ENCODE data around the gene CCNYL1. TPM values are rescaled to one million over a fixed set of nuclear protein-coding genes. Genes with fewer than 3 reads are reported as not detected.

CCNYL1 gene
- total and polyA plus RNA-seq, 2 donors from 2014 or later: 6.7 to 14.6 TPM

DNA sequence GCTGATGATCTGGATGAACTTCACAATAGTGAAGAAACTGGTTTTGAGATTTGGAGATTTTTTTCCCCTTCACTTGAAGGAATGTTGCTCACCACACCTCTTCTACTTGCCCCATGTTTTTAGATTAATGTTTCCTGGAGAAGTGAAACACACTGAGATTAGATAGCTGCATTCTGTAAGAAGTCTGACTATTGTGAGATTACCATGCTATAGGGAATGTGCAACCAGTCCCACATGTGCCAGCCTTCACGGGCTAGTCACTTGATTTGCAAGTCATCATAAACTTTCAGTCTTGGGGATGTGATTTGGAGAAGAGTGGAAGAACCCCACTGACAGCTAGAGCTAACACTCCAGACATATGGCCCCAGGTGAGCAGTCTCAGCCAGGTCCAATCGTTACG lies 7.4 kb upstream of the CCNYL1 start:
- no peaks in the 10 kb centered on the region for H3K9me3 ChIP-seq (ENCODE audit: control insufficient read depth in 2 of 3, insufficient read depth in 1 of 3, low read length in 3 of 3)
- no peaks in the 10 kb centered on the region for H3K4me1 ChIP-seq (ENCODE audit: control insufficient read depth in 2 of 3, insufficient read depth in 2 of 3, low read depth in 1 of 3, low read length in 3 of 3)
- DNase-seq (no peak), FAIRE-seq (no peak)
- no peaks in the 10 kb centered on the region for H3K27me3 ChIP-seq (ENCODE audit: control insufficient read depth, insufficient read depth, low read length)
- no peaks in the 10 kb centered on the region for H3K36me3 ChIP-seq (ENCODE audit: control insufficient read depth in 2 of 3, insufficient read depth in 3 of 3, low read length in 3 of 3)
- H3K4me3 ChIP-seq (ENCODE audit: low read length in 3 of 3): no peak overlapping the region
- no peak overlapping the region for H3K9ac ChIP-seq (ENCODE audit: low read length in 3 of 3)
- no peak overlapping the region for H3K27ac ChIP-seq (ENCODE audit: low read depth in 2 of 2, low read length in 2 of 2)
- TF ChIP-seq, protein P1, sequence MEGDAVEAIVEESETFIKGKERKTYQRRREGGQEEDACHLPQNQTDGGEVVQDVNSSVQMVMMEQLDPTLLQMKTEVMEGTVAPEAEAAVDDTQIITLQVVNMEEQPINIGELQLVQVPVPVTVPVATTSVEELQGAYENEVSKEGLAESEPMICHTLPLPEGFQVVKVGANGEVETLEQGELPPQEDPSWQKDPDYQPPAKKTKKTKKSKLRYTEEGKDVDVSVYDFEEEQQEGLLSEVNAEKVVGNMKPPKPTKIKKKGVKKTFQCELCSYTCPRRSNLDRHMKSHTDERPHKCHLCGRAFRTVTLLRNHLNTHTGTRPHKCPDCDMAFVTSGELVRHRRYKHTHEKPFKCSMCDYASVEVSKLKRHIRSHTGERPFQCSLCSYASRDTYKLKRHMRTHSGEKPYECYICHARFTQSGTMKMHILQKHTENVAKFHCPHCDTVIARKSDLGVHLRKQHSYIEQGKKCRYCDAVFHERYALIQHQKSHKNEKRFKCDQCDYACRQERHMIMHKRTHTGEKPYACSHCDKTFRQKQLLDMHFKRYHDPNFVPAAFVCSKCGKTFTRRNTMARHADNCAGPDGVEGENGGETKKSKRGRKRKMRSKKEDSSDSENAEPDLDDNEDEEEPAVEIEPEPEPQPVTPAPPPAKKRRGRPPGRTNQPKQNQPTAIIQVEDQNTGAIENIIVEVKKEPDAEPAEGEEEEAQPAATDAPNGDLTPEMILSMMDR (IDR thresholded peaks at IDR 0.05; ENCODE audit: borderline replicate concordance, extremely low read depth, insufficient read depth): no peak
- intact Hi-C loops (cut with DNase I): no loop called here

GRCh38 chr2:207704671-207705070 lies 6.8 kb upstream of the CCNYL1 start:
- H3K27me3 ChIP-seq (ENCODE audit: control insufficient read depth, insufficient read depth, low read length): no peaks in the 10 kb centered on the region
- no peaks in the 10 kb centered on the region for H3K9me3 ChIP-seq (ENCODE audit: control insufficient read depth in 2 of 3, insufficient read depth in 1 of 3, low read length in 3 of 3)
- no peaks in the 10 kb centered on the region for H3K36me3 ChIP-seq (ENCODE audit: control insufficient read depth in 2 of 3, insufficient read depth in 3 of 3, low read length in 3 of 3)
- no peak for DNase-seq
- FAIRE-seq: no peak
- H3K4me3 ChIP-seq (ENCODE audit: low read length in 3 of 3): no peak overlapping the region
- intact Hi-C loops (cut with DNase I): no loop called here
- no peak overlapping the region for H3K9ac ChIP-seq (ENCODE audit: low read length in 3 of 3)
- TF ChIP-seq, protein P1 (IDR thresholded peaks at IDR 0.05; ENCODE audit: borderline replicate concordance, extremely low read depth, insufficient read depth): no peak
- no peak overlapping the region for H3K27ac ChIP-seq (ENCODE audit: low read depth in 2 of 2, low read length in 2 of 2)
- H3K4me1 ChIP-seq (ENCODE audit: control insufficient read depth in 2 of 3, insufficient read depth in 2 of 3, low read depth in 1 of 3, low read length in 3 of 3): no peaks in the 10 kb centered on the region

DNA sequence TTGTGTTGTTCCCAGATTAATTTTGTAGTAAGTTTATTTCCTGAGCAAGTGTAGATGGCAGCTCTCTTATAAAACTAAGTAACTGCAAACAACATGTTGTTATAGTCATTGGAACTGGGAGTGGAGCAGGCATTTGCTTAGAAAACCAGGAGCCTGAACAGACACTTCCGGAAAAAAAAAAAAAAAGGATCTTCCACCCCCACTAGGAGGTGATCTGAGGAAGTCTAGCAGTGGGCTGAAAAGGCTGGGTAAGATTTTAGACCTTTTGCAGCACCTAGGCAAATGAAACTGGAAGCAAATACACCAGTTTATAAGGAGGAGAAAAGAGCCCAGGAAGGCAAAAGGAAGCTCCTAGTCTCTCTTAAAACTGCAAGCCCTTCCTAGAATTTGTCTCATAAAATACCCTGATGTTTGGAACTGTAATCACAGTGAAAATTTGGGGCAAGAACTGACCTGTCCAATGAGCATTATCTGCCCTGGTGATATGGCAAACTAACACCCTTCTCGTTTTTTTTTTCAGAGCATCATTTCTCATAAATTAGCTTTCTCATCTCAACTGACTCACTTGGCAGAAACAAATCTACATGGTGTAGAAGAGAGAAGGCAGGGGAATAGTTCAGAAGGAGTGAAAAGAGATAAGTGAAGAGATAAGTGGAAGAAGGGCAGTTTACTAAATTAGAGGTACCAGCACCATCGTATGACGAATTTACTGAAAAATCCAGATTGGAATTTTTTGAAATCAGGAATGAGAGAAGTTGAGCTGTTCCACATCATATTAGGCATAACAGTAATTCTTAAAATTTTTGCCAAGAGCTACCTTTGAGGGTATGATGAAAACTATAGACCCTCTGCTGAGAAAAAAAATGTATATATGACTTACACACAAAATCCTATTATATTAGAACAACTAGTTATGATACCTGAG lies 4.2 kb upstream of the CCNYL1 start:
- Histone ChIP-seq H3K36me3 (ENCODE audit: control insufficient read depth in 2 of 3, insufficient read depth in 3 of 3, low read length in 3 of 3) (no peaks in the 10 kb centered on the region), H3K4me1 (ENCODE audit: control insufficient read depth in 2 of 3, insufficient read depth in 2 of 3, low read depth in 1 of 3, low read length in 3 of 3) (no peaks in the 10 kb centered on the region), H3K27ac (ENCODE audit: low read depth in 2 of 2, low read length in 2 of 2) (no peak overlapping the region), H3K27me3 (ENCODE audit: control insufficient read depth, insufficient read depth, low read length) (no peaks in the 10 kb centered on the region), H3K9me3 (ENCODE audit: control insufficient read depth in 2 of 3, insufficient read depth in 1 of 3, low read length in 3 of 3) (no peaks in the 10 kb centered on the region), H3K9ac (ENCODE audit: low read length in 3 of 3) (no peak overlapping the region), H3K4me3 (ENCODE audit: low read length in 3 of 3) (no peak overlapping the region)
- TF ChIP-seq, protein P1 (IDR thresholded peaks at IDR 0.05; ENCODE audit: borderline replicate concordance, extremely low read depth, insufficient read depth): no peak
- intact Hi-C loops (cut with DNase I): no loop called here
- no peak for DNase-seq
- no peak for FAIRE-seq
